ENCODE results near the gene GRAMD4. TPM values are rescaled to one million over a fixed set of nuclear protein-coding genes. Genes with fewer than 3 reads are reported as not detected.
A peak's percentile ranks its signal among the peaks of the same experiment; 100 is the strongest.

The GRAMD4 gene
- total RNA-seq, 1 experiment from 2014 or later = 19.8 TPM

DNA sequence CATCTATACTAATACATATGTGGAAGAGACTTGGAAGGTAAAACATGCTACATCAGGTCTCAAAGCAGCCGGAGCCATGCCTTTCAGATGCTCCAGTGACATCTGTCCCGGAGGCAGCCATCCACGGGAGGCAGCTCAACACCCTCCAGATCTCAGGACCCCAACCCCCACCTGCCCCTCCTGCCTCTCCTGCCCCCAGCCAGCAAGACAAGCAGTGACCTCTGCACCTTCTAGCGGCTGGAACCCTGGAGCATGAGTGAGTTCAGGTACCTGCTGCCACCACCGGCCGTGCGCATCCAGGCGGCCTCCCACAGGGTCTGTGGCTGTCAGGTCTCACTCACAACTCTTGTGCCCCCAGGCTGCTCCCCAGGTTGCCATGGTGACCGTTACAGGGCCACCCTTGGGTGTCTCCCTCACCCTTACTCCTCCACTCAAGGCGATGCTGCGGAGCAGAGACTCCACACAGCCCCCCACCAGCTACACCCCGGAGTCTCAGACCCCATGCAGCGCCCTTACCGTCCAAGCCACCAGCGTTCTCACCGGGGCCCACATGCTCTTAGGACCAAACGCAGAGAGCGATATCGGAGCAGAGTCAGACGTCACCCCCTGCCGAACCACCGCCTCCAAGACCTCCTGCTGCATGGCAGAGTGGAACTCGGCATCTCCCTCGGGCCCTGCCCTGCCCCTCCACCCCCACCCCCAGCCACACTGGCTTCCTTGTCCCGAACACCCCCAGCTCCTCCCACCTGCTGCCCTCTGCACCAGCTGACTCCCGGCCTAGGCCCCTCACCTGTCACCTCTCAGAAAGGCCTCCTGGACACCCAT is 83.2 kb downstream of the GRAMD4 start:
- Histone ChIP-seq H3K4ac (ENCODE audit: low read depth, low read length) (no peak overlapping the region), H3K9me3 (ENCODE audit: control insufficient read depth, low read depth, low read length) (no peaks in the 10 kb centered on the region), H3K4me2 (ENCODE audit: insufficient read depth, insufficient read length, low read length) (no peak overlapping the region), H4K8ac (replicated peaks; ENCODE audit: insufficient read length, low read depth, low read length) (no peak overlapping the region), H3T11ph (ENCODE audit: low read length) (no peak overlapping the region), H3K14ac (ENCODE audit: insufficient read depth, low read length) (no peak overlapping the region), H3K18ac (ENCODE audit: insufficient read length, low read depth, low read length) (no peak overlapping the region), H2BK20ac (ENCODE audit: low read depth, low read length, poor library complexity, severe bottlenecking) (no peak overlapping the region), H3K27me3 (ENCODE audit: insufficient read depth, low read length) (no peaks in the 10 kb centered on the region), H2BK5ac (ENCODE audit: insufficient read length, low read length) (no peak overlapping the region), H4K20me1 (ENCODE audit: control insufficient read depth, insufficient read depth, insufficient read length) (no peaks in the 10 kb centered on the region), H3K23ac (ENCODE audit: insufficient read length, low read depth, low read length) (no peak overlapping the region), H4K5ac (ENCODE audit: insufficient read length, low read depth, low read length) (no peak overlapping the region), H2BK12ac (ENCODE audit: insufficient read length, low read depth, low read length) (no peak overlapping the region), H2AFZ (ENCODE audit: low read length) (no peak overlapping the region), H2AK5ac (ENCODE audit: insufficient read length, low read length) (no peak overlapping the region), H3K4me1 (ENCODE audit: insufficient read depth, low read length) (no peaks in the 10 kb centered on the region), H3K79me1 (ENCODE audit: insufficient read depth, low read depth, low read length, poor library complexity, severe bottlenecking) (no peaks in the 10 kb centered on the region), H3K27ac (ENCODE audit: insufficient read length, low read depth, low read length) (no peak overlapping the region), H4K91ac (ENCODE audit: insufficient read length, low read depth, low read length) (no peak overlapping the region), H3K56ac (ENCODE audit: insufficient read length, low read depth, low read length) (no peak overlapping the region), H2BK120ac (ENCODE audit: low read depth, low read length, poor library complexity, severe bottlenecking) (no peak overlapping the region), H2BK15ac (ENCODE audit: low read depth, low read length) (no peak overlapping the region), H3K23me2 (ENCODE audit: insufficient read length, low read depth, low read length, poor library complexity, severe bottlenecking) (no peaks in the 10 kb centered on the region), H3K79me2 (ENCODE audit: insufficient read depth, low read length) (no peaks in the 10 kb centered on the region), H3K9ac (ENCODE audit: extremely low read depth, insufficient read length, low read length) (no peak overlapping the region)
- WGBS (ENCODE audit: extremely low coverage, insufficient read length, low lambda C conversion rate) = no CpG with 5 or more reads among the region's 26 CpGs
- Mint-ChIP-seq H3K4me1 (no peaks in the 10 kb centered on the region), H3K36me3 (ENCODE audit: insufficient read depth in 1 of 3, low read depth in 3 of 3) (peaks cover 19 to 74% (median 72%) of the 10 kb centered on the region in 3 experiments; a peak in 6 of 7 replicates), H3K9me3 (no peaks in the 10 kb centered on the region), H3K27ac (0 out of 7 replicates have a peak overlapping the region, but pooled peaks of 1 of the 3 experiments have one; percentile 77), H3K4me3 (no peak overlapping the region), H3K27me3 (ENCODE audit: low read depth) (no peaks in the 10 kb centered on the region)
- TF ChIP-seq CTCF (conservative IDR thresholded peaks at IDR 0.05) = no peak
- DNase-seq = no peak

All from H9 (cell line).